Upper lobe of right lung (tissue), 1 donor: ENCODE results near the gene CYSTM1. TPM values are rescaled to one million over a fixed set of nuclear protein-coding genes. Genes with fewer than 3 reads are reported as not detected.

Experiments
- ATAC-seq: fragments of 200-7000 bp; cut with Tn5 transposase; one replicate; pipeline ENCODE4 v1.9.1; 2020; ENCODE audit warnings: mild to moderate bottlenecking, moderate library complexity
- DNase-seq: peaks from one replicate; pipeline ENCODE4 v3.0.0-alpha.2; 2020
- H3K27ac ChIP-seq: fragments of 200-600 bp; one replicate; pipeline ENCODE4 v1.8.0; 2022
- H3K27me3 ChIP-seq: fragments of 200-600 bp; one replicate; pipeline ENCODE4 v1.8.0; 2022; ENCODE audit warnings: mild to moderate bottlenecking
- H3K36me3 ChIP-seq: fragments of 200-600 bp; one replicate; pipeline ENCODE4 v1.8.0; 2022
- H3K4me1 ChIP-seq: fragments of 200-600 bp; one replicate; pipeline ENCODE4 v1.8.0; 2022
- H3K4me3 ChIP-seq: fragments of 200-600 bp; one replicate; pipeline ENCODE4 v1.8.0; 2022; ENCODE audit warnings: mild to moderate bottlenecking
- H3K9me3 ChIP-seq: fragments of 200-600 bp; one replicate; pipeline ENCODE4 v1.8.0; 2022
- intact Hi-C: fragments of 100-400 bp; cut with DNase I; formaldehyde crosslinking; loops from one replicate; pipeline ENCODE4 v1.11.0; 2022
- total RNA-seq: library from RNA; stranded (reverse); fragmentation: NEBNext Ultra II Directional; extraction: Animal tissue kit (Norgen Biotek cat#: 25700); gene quantifications from one replicate; pipeline ENCODE4 v1.2.1, GENCODE V29; 2021
- TF ChIP-seq, protein P1 (sequence below): fragments of 200-600 bp; IDR thresholded peaks from one replicate; pipeline ENCODE4 v1.8.0; 2022; ENCODE audit warnings: antibody characterized with exemption
- donor health status: DM: no; HTN: yes; CAD: no; lungs with severe emphysema.

The CYSTM1 gene
- total RNA-seq, 1 donor from 2014 or later: 85.1 TPM

DNA sequence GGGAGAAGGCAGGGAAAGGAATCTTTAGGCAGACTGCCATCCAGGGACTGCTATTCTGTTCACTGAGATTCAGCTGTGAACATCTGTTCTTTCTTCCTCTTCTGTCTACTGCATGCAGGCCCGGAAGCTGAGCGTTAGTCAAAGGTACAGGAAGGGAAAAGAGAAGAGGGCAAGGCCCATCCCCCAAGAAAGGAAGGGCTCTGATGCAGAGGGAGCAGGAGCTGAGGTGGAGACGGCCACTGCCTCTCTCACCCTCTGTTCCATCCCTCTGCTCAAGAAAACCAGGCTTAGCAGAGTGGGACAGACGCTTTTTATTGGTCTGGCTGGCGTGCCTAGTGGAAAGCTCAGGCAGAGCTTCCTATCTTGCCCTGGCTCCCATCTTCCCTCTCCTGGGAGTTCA is 70.4 kb downstream of the CYSTM1 start:
- Histone ChIP-seq H3K27ac (peak overlapping the region; percentile 1), H3K27me3 (no peaks in the 10 kb centered on the region), H3K36me3 (peaks cover 30% of the 10 kb centered on the region), H3K9me3 (no peaks in the 10 kb centered on the region), H3K4me3 (no peak overlapping the region), H3K4me1 (peaks cover 55% of the 10 kb centered on the region)
- DNase-seq (no peak), ATAC-seq (no peak)
- TF ChIP-seq, protein P1, sequence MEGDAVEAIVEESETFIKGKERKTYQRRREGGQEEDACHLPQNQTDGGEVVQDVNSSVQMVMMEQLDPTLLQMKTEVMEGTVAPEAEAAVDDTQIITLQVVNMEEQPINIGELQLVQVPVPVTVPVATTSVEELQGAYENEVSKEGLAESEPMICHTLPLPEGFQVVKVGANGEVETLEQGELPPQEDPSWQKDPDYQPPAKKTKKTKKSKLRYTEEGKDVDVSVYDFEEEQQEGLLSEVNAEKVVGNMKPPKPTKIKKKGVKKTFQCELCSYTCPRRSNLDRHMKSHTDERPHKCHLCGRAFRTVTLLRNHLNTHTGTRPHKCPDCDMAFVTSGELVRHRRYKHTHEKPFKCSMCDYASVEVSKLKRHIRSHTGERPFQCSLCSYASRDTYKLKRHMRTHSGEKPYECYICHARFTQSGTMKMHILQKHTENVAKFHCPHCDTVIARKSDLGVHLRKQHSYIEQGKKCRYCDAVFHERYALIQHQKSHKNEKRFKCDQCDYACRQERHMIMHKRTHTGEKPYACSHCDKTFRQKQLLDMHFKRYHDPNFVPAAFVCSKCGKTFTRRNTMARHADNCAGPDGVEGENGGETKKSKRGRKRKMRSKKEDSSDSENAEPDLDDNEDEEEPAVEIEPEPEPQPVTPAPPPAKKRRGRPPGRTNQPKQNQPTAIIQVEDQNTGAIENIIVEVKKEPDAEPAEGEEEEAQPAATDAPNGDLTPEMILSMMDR: no peak
- intact Hi-C loops: no loop called here

GRCh38 chr5:140245926-140246325 is 70.9 kb downstream of the CYSTM1 start:
- H3K27ac ChIP-seq: peak overlapping the region; percentile 1
- TF ChIP-seq, protein P1: no peak
- no peaks in the 10 kb centered on the region for H3K27me3 ChIP-seq
- intact Hi-C loops: no loop called here
- no peaks in the 10 kb centered on the region for H3K9me3 ChIP-seq
- no peak overlapping the region for H3K4me3 ChIP-seq
- ATAC-seq (no peak), DNase-seq (no peak)
- peaks cover 32% of the 10 kb centered on the region for H3K36me3 ChIP-seq
- peaks cover 54% of the 10 kb centered on the region for H3K4me1 ChIP-seq

DNA sequence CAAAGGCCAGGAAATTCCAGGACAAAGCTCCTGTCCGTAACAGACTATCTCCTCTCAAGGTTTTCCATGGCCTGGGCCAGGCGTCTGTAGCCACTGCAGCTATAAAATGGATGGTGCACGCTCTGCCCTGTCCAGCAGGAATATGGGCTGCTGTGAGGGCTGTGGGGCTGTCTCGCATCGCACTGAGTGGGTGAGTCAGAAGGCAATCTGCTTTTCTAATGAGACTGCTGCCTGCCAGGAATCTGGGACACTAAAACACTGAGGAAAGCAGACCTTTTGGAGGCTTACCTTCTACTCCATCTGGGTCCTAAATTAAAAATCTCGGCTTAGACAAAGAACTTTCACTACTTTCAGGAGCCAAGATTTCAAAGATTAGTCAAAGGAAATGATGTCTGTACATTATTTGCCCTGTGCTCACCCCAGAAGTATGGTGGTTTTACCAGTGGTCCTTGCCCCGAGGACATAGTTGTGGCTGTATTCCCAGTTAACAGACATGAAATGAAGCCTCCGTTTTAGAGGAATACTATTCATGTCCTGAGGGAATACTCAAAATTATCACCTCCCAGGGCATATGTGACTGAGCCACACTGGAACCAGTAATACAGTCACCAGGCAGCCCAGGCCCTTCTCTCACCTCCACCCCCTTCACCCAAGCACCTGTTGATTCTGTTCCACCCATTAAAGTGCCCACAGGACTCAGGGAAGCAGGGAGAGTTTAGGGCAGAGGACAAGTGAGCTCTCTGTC is 71.6 kb downstream of the CYSTM1 start:
- Histone ChIP-seq H3K4me1 (peaks cover 54% of the 10 kb centered on the region), H3K27me3 (no peaks in the 10 kb centered on the region), H3K36me3 (peaks cover 32% of the 10 kb centered on the region), H3K27ac (peak overlapping the region; percentile 17), H3K4me3 (no peak overlapping the region), H3K9me3 (no peaks in the 10 kb centered on the region)
- TF ChIP-seq, protein P1: no peak
- DNase-seq: no peak
- intact Hi-C loops: no loop called here
- peak; percentile 37 for ATAC-seq

DNA sequence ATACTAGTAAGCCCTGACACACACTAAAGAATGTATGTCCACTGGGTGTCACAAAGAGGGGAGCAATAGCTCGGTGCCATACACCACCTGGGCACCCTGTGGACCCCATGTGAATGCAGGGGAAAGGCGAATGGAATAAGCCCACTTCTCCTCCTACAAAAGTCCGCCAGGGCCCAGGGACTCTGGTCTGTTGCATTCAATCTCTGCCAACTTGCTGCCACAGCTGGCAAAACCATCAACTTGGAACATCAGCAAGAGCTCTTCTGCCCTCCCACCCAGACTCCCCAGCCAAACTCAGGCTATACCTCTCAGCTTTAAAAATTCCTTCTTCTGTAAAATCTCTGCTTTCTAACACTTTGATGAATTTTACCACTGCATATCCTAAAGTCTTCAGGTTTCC is 73.4 kb downstream of the CYSTM1 start:
- no peak overlapping the region for H3K27ac ChIP-seq
- intact Hi-C loops: no loop called here
- DNase-seq (no peak), ATAC-seq (no peak)
- no peak overlapping the region for H3K4me3 ChIP-seq
- no peaks in the 10 kb centered on the region for H3K27me3 ChIP-seq
- H3K4me1 ChIP-seq: peaks cover 50% of the 10 kb centered on the region
- H3K36me3 ChIP-seq: peaks cover 29% of the 10 kb centered on the region
- H3K9me3 ChIP-seq: no peaks in the 10 kb centered on the region
- TF ChIP-seq, protein P1: no peak

DNA sequence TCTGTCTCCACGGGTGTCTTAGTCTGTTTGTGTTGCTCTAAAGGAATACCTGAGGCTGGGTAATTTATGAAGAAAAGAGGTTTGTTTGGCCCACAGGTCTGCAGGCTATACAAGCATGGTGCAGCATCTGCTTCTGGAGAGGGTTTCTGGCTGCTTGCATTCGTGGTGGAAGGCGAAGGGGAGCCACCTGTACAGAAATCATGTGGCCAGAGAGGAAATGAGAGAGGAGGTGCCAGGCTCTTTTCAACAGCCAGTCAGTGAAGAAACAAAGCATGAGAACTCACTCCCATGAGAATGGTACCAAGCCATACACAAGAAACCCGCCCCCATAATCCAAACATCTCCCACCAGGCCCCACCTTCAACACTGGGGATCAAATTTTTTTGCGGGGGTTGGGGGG is 74.5 kb downstream of the CYSTM1 start:
- H3K4me1 ChIP-seq: peaks cover 61% of the 10 kb centered on the region
- H3K9me3 ChIP-seq: no peaks in the 10 kb centered on the region
- intact Hi-C loops: no loop called here
- DNase-seq: no peak
- H3K36me3 ChIP-seq: peaks cover 22% of the 10 kb centered on the region
- H3K4me3 ChIP-seq: no peak overlapping the region
- TF ChIP-seq, protein P1: no peak
- no peak overlapping the region for H3K27ac ChIP-seq
- ATAC-seq: no peak
- H3K27me3 ChIP-seq: no peaks in the 10 kb centered on the region

DNA sequence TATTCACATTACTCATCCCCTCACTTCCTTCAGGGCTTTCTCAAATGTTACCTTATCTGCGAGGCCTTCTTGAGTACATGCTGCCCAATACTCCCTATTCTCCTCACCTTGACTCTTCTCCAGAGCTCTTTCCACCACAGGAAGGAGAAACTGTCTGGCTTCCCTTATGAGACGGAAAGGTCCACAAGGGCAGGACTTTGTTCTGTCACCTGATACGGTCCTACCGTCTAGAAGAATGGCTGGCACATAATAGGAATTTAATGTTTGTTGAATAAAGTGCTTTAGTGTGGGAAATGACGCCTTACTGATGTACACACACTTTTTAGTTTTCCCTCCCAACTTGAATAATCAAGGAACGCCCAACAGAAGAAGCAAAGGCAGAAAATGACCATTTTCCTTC is 75.4 kb downstream of the CYSTM1 start:
- intact Hi-C loops: no loop called here
- H3K4me1 ChIP-seq: peaks cover 58% of the 10 kb centered on the region
- no peaks in the 10 kb centered on the region for H3K9me3 ChIP-seq
- TF ChIP-seq, protein P1: no peak
- peaks cover 15% of the 10 kb centered on the region for H3K36me3 ChIP-seq
- no peak for DNase-seq
- H3K27me3 ChIP-seq: no peaks in the 10 kb centered on the region
- no peak overlapping the region for H3K27ac ChIP-seq
- H3K4me3 ChIP-seq: no peak overlapping the region
- ATAC-seq: no peak
